ENCODE measurements around the gene MYZAP.

The MYZAP gene

GRCh38 chr15:57635300-57635909 lies 43.7 kb downstream of the MYZAP start:
- Histone ChIP-seq H3K36me3 (ENCODE audit: control insufficient read depth, insufficient read depth, low read length) (no peaks in the 10 kb centered on the region), H3K27me3 (replicated peaks; ENCODE audit: control insufficient read depth, insufficient read depth, low read length, poor library complexity, severe bottlenecking) (no peaks in the 10 kb centered on the region), H3K4me3 (ENCODE audit: insufficient read depth, low read depth, low read length, poor library complexity, severe bottlenecking) (no peak overlapping the region), H3K27ac (ENCODE audit: insufficient read depth, low read length, poor library complexity, severe bottlenecking) (no peak overlapping the region), H3K4me1 (ENCODE audit: control insufficient read depth, insufficient read depth, low read length, poor library complexity, severe bottlenecking) (no peaks in the 10 kb centered on the region), H3K9me3 (ENCODE audit: control insufficient read depth, low read length) (no peaks in the 10 kb centered on the region)
- no peak for DNase-seq

GRCh38 chr15:57637846-57638245 lies 46.1 kb downstream of the MYZAP start:
- no peak for DNase-seq
- Histone ChIP-seq H3K4me3 (ENCODE audit: insufficient read depth, low read depth, low read length, poor library complexity, severe bottlenecking) (no peak overlapping the region), H3K36me3 (ENCODE audit: control insufficient read depth, insufficient read depth, low read length) (no peaks in the 10 kb centered on the region), H3K4me1 (ENCODE audit: control insufficient read depth, insufficient read depth, low read length, poor library complexity, severe bottlenecking) (no peaks in the 10 kb centered on the region), H3K27me3 (replicated peaks; ENCODE audit: control insufficient read depth, insufficient read depth, low read length, poor library complexity, severe bottlenecking) (no peaks in the 10 kb centered on the region), H3K9me3 (ENCODE audit: control insufficient read depth, low read length) (no peaks in the 10 kb centered on the region), H3K27ac (ENCODE audit: insufficient read depth, low read length, poor library complexity, severe bottlenecking) (no peak overlapping the region)

GRCh38 chr15:57639306-57639705 lies 47.6 kb downstream of the MYZAP start:
- no peak overlapping the region for H3K27ac ChIP-seq (ENCODE audit: insufficient read depth, low read length, poor library complexity, severe bottlenecking)
- no peaks in the 10 kb centered on the region for H3K4me1 ChIP-seq (ENCODE audit: control insufficient read depth, insufficient read depth, low read length, poor library complexity, severe bottlenecking)
- H3K4me3 ChIP-seq (ENCODE audit: insufficient read depth, low read depth, low read length, poor library complexity, severe bottlenecking): no peak overlapping the region
- H3K27me3 ChIP-seq (replicated peaks; ENCODE audit: control insufficient read depth, insufficient read depth, low read length, poor library complexity, severe bottlenecking): no peaks in the 10 kb centered on the region
- H3K36me3 ChIP-seq (ENCODE audit: control insufficient read depth, insufficient read depth, low read length): no peaks in the 10 kb centered on the region
- H3K9me3 ChIP-seq (ENCODE audit: control insufficient read depth, low read length): no peaks in the 10 kb centered on the region
- no peak for DNase-seq

GRCh38 chr15:57640930-57641682 lies 49.4 kb downstream of the MYZAP start:
- no peaks in the 10 kb centered on the region for H3K9me3 ChIP-seq (ENCODE audit: control insufficient read depth, low read length)
- H3K27ac ChIP-seq (ENCODE audit: insufficient read depth, low read length, poor library complexity, severe bottlenecking): no peak overlapping the region
- H3K27me3 ChIP-seq (replicated peaks; ENCODE audit: control insufficient read depth, insufficient read depth, low read length, poor library complexity, severe bottlenecking): no peaks in the 10 kb centered on the region
- no peak overlapping the region for H3K4me3 ChIP-seq (ENCODE audit: insufficient read depth, low read depth, low read length, poor library complexity, severe bottlenecking)
- H3K36me3 ChIP-seq (ENCODE audit: control insufficient read depth, insufficient read depth, low read length): no peaks in the 10 kb centered on the region
- DNase-seq: no peak
- H3K4me1 ChIP-seq (ENCODE audit: control insufficient read depth, insufficient read depth, low read length, poor library complexity, severe bottlenecking): no peaks in the 10 kb centered on the region

GRCh38 chr15:57643826-57644225 lies 52.1 kb downstream of the MYZAP start:
- H3K4me1 ChIP-seq (ENCODE audit: control insufficient read depth, insufficient read depth, low read length, poor library complexity, severe bottlenecking): no peaks in the 10 kb centered on the region
- H3K27ac ChIP-seq (ENCODE audit: insufficient read depth, low read length, poor library complexity, severe bottlenecking): no peak overlapping the region
- no peak overlapping the region for H3K4me3 ChIP-seq (ENCODE audit: insufficient read depth, low read depth, low read length, poor library complexity, severe bottlenecking)
- DNase-seq: no peak
- no peaks in the 10 kb centered on the region for H3K27me3 ChIP-seq (replicated peaks; ENCODE audit: control insufficient read depth, insufficient read depth, low read length, poor library complexity, severe bottlenecking)
- no peaks in the 10 kb centered on the region for H3K36me3 ChIP-seq (ENCODE audit: control insufficient read depth, insufficient read depth, low read length)
- no peaks in the 10 kb centered on the region for H3K9me3 ChIP-seq (ENCODE audit: control insufficient read depth, low read length)

- H3K4me1 ChIP-seq (ENCODE audit: control insufficient read depth, insufficient read depth, low read length, poor library complexity, severe bottlenecking): no peaks in the 10 kb centered on the region
- no peak overlapping the region for H3K27ac ChIP-seq (ENCODE audit: insufficient read depth, low read length, poor library complexity, severe bottlenecking)
- H3K9me3 ChIP-seq (ENCODE audit: control insufficient read depth, low read length): no peaks in the 10 kb centered on the region
- no peak for DNase-seq
- H3K4me3 ChIP-seq (ENCODE audit: insufficient read depth, low read depth, low read length, poor library complexity, severe bottlenecking): no peak overlapping the region
- H3K27me3 ChIP-seq (replicated peaks; ENCODE audit: control insufficient read depth, insufficient read depth, low read length, poor library complexity, severe bottlenecking): no peaks in the 10 kb centered on the region
- H3K36me3 ChIP-seq (ENCODE audit: control insufficient read depth, insufficient read depth, low read length): no peaks in the 10 kb centered on the region
These were observed 54.4 kb downstream of the MYZAP start for GRCh38 chr15:57646087-57646486.

GRCh38 chr15:57647071-57647790 lies 55.5 kb downstream of the MYZAP start:
- Histone ChIP-seq H3K36me3 (ENCODE audit: control insufficient read depth, insufficient read depth, low read length) (no peaks in the 10 kb centered on the region), H3K27ac (ENCODE audit: insufficient read depth, low read length, poor library complexity, severe bottlenecking) (no peak overlapping the region), H3K4me1 (ENCODE audit: control insufficient read depth, insufficient read depth, low read length, poor library complexity, severe bottlenecking) (no peaks in the 10 kb centered on the region), H3K9me3 (ENCODE audit: control insufficient read depth, low read length) (no peaks in the 10 kb centered on the region), H3K27me3 (replicated peaks; ENCODE audit: control insufficient read depth, insufficient read depth, low read length, poor library complexity, severe bottlenecking) (no peaks in the 10 kb centered on the region), H3K4me3 (ENCODE audit: insufficient read depth, low read depth, low read length, poor library complexity, severe bottlenecking) (no peak overlapping the region)
- DNase-seq: no peak

- Histone ChIP-seq H3K4me3 (ENCODE audit: insufficient read depth, low read depth, low read length, poor library complexity, severe bottlenecking) (no peak overlapping the region), H3K36me3 (ENCODE audit: control insufficient read depth, insufficient read depth, low read length) (no peaks in the 10 kb centered on the region), H3K27ac (ENCODE audit: insufficient read depth, low read length, poor library complexity, severe bottlenecking) (no peak overlapping the region), H3K27me3 (replicated peaks; ENCODE audit: control insufficient read depth, insufficient read depth, low read length, poor library complexity, severe bottlenecking) (no peaks in the 10 kb centered on the region), H3K4me1 (ENCODE audit: control insufficient read depth, insufficient read depth, low read length, poor library complexity, severe bottlenecking) (no peaks in the 10 kb centered on the region), H3K9me3 (ENCODE audit: control insufficient read depth, low read length) (no peaks in the 10 kb centered on the region)
- no peak for DNase-seq
These were observed 56.1 kb downstream of the MYZAP start for GRCh38 chr15:57647791-57648130.

GRCh38 chr15:57649138-57649537 lies 57.4 kb downstream of the MYZAP start:
- Histone ChIP-seq H3K9me3 (ENCODE audit: control insufficient read depth, low read length) (no peaks in the 10 kb centered on the region), H3K27ac (ENCODE audit: insufficient read depth, low read length, poor library complexity, severe bottlenecking) (no peak overlapping the region), H3K4me1 (ENCODE audit: control insufficient read depth, insufficient read depth, low read length, poor library complexity, severe bottlenecking) (no peaks in the 10 kb centered on the region), H3K36me3 (ENCODE audit: control insufficient read depth, insufficient read depth, low read length) (no peaks in the 10 kb centered on the region), H3K4me3 (ENCODE audit: insufficient read depth, low read depth, low read length, poor library complexity, severe bottlenecking) (no peak overlapping the region), H3K27me3 (replicated peaks; ENCODE audit: control insufficient read depth, insufficient read depth, low read length, poor library complexity, severe bottlenecking) (no peaks in the 10 kb centered on the region)
- no peak for DNase-seq

GRCh38 chr15:57651445-57651844 lies 59.7 kb downstream of the MYZAP start:
- no peaks in the 10 kb centered on the region for H3K27me3 ChIP-seq (replicated peaks; ENCODE audit: control insufficient read depth, insufficient read depth, low read length, poor library complexity, severe bottlenecking)
- H3K27ac ChIP-seq (ENCODE audit: insufficient read depth, low read length, poor library complexity, severe bottlenecking): no peak overlapping the region
- no peaks in the 10 kb centered on the region for H3K4me1 ChIP-seq (ENCODE audit: control insufficient read depth, insufficient read depth, low read length, poor library complexity, severe bottlenecking)
- no peaks in the 10 kb centered on the region for H3K9me3 ChIP-seq (ENCODE audit: control insufficient read depth, low read length)
- no peaks in the 10 kb centered on the region for H3K36me3 ChIP-seq (ENCODE audit: control insufficient read depth, insufficient read depth, low read length)
- DNase-seq: no peak
- no peak overlapping the region for H3K4me3 ChIP-seq (ENCODE audit: insufficient read depth, low read depth, low read length, poor library complexity, severe bottlenecking)
